Endodermal cell (in vitro differentiated cells): ENCODE data around the gene DOCK4. TPM values are rescaled to one million over a fixed set of nuclear protein-coding genes. Genes with fewer than 3 reads are reported as not detected.

Experiments used
- DNase-seq: peaks from one replicate; pipeline ENCODE4 v3.0.0-alpha.2; 2017
- H3K27ac ChIP-seq: 2 replicates; pipeline ENCODE4 v1.5.1; 2013; ENCODE audit warnings: mild to moderate bottlenecking, low read depth, low read length, moderate library complexity
- H3K27me3 ChIP-seq: 2 replicates; pipeline ENCODE4 v1.6.1; 2013; ENCODE audit warnings: mild to moderate bottlenecking, low read length, moderate library complexity; ENCODE audit not compliant: insufficient read depth, control insufficient read depth, poor library complexity, severe bottlenecking
- H3K36me3 ChIP-seq: 2 replicates; pipeline ENCODE4 v1.7.0; 2013; ENCODE audit warnings: mild to moderate bottlenecking, low read length, moderate library complexity; ENCODE audit not compliant: control insufficient read depth, insufficient read depth
- H3K4me1 ChIP-seq: one replicate; pipeline ENCODE4 v1.7.0; 2013; ENCODE audit warnings: low read length; ENCODE audit not compliant: control insufficient read depth, insufficient read depth
- H3K4me3 ChIP-seq: 2 replicates; pipeline ENCODE4 v1.5.1; 2013; ENCODE audit warnings: mild to moderate bottlenecking, low read length, moderate library complexity
- H3K9ac ChIP-seq: 2 replicates; pipeline ENCODE4 v1.6.1; 2013; ENCODE audit warnings: mild to moderate bottlenecking, low read length, moderate library complexity; ENCODE audit not compliant: poor library complexity, severe bottlenecking; ENCODE audit errors: extremely low read depth
- H3K9me3 ChIP-seq: 2 replicates; pipeline ENCODE4 v1.6.1; 2013; ENCODE audit warnings: mild to moderate bottlenecking, low read length, moderate library complexity; ENCODE audit not compliant: control insufficient read depth
- H3K27ac Mint-ChIP-seq: 2 replicates; pipeline ENCODE4 v1.8.0; 2020; ENCODE audit warnings: mixed read lengths
- H3K27me3 Mint-ChIP-seq: 2 replicates; pipeline ENCODE4 v1.8.0; 2021; ENCODE audit warnings: mild to moderate bottlenecking, mixed read lengths; ENCODE audit not compliant: insufficient read depth
- H3K36me3 Mint-ChIP-seq: 2 replicates; pipeline ENCODE4 v1.8.0; 2020; ENCODE audit warnings: low read depth, mixed read lengths
- H3K4me1 Mint-ChIP-seq: 2 replicates; pipeline ENCODE4 v1.8.0; 2020; ENCODE audit warnings: mixed read lengths
- H3K4me3 Mint-ChIP-seq: 2 replicates; pipeline ENCODE4 v1.8.0; 2020; ENCODE audit warnings: mild to moderate bottlenecking, moderate library complexity, mixed read lengths
- H3K9me3 Mint-ChIP-seq: 2 replicates; pipeline ENCODE4 v1.8.0; 2020; ENCODE audit warnings: mild to moderate bottlenecking, mixed read lengths
- WGBS, 2 experiments: methylation state at CpG; one replicate each; pipeline versions ENCODE4 v1.1.5 to v1.1.7; 2013; ENCODE audit warnings: missing lambda C conversion rate in 2 of 2, mixed read lengths in 1 of 2; ENCODE audit not compliant: insufficient coverage in 1 of 2, insufficient read length in 1 of 2; 5-methylcytosine and 5-hydroxymethylcytosine counted together
- total RNA-seq, 2 donors: library from RNA; stranded (reverse); fragmentation: NEBNext Ultra II Directional in 1 of 2; extraction: Animal tissue kit (Norgen Biotek cat#: 25700) in 1 of 2; gene quantifications; 2 replicates in 1 of 2; 3 replicates in 1 of 2; pipeline ENCODE4 v1.2.1, GENCODE V29; 2021
- TF ChIP-seq, protein P1 (sequence below): fragments of 200-600 bp; sonication (generic); conservative IDR thresholded peaks from 2 replicates; pipeline ENCODE4 v1.5.0; 2021; ENCODE audit warnings: antibody characterized with exemption, mild to moderate bottlenecking

Gene DOCK4
- total RNA-seq, 2 donors from 2014 or later: 11.2 to 15.3 TPM

- Mint-ChIP-seq H3K27ac (no peak overlapping the region), H3K27me3 (no peaks in the 10 kb centered on the region), H3K4me1 (peaks cover 1% of the 10 kb centered on the region), H3K4me3 (no peak overlapping the region), H3K9me3 (no peaks in the 10 kb centered on the region), H3K36me3 (no peaks in the 10 kb centered on the region)
- Histone ChIP-seq H3K27ac (no peak overlapping the region), H3K9ac (no peak overlapping the region), H3K4me3 (no peak overlapping the region), H3K9me3 (no peaks in the 10 kb centered on the region), H3K4me1 (no peaks in the 10 kb centered on the region), H3K27me3 (no peaks in the 10 kb centered on the region), H3K36me3 (no peaks in the 10 kb centered on the region)
- WGBS, 2 experiments: 86% methylated on average over 1 of the region's 1 CpG; no CpG with 5 or more reads in 1 of the 2 experiments
- DNase-seq: no peak
- TF ChIP-seq, protein P1, sequence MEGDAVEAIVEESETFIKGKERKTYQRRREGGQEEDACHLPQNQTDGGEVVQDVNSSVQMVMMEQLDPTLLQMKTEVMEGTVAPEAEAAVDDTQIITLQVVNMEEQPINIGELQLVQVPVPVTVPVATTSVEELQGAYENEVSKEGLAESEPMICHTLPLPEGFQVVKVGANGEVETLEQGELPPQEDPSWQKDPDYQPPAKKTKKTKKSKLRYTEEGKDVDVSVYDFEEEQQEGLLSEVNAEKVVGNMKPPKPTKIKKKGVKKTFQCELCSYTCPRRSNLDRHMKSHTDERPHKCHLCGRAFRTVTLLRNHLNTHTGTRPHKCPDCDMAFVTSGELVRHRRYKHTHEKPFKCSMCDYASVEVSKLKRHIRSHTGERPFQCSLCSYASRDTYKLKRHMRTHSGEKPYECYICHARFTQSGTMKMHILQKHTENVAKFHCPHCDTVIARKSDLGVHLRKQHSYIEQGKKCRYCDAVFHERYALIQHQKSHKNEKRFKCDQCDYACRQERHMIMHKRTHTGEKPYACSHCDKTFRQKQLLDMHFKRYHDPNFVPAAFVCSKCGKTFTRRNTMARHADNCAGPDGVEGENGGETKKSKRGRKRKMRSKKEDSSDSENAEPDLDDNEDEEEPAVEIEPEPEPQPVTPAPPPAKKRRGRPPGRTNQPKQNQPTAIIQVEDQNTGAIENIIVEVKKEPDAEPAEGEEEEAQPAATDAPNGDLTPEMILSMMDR: no peak
These were observed 140.4 kb downstream of the DOCK4 start for GRCh38 chr7:112065758-112066157.

DNA sequence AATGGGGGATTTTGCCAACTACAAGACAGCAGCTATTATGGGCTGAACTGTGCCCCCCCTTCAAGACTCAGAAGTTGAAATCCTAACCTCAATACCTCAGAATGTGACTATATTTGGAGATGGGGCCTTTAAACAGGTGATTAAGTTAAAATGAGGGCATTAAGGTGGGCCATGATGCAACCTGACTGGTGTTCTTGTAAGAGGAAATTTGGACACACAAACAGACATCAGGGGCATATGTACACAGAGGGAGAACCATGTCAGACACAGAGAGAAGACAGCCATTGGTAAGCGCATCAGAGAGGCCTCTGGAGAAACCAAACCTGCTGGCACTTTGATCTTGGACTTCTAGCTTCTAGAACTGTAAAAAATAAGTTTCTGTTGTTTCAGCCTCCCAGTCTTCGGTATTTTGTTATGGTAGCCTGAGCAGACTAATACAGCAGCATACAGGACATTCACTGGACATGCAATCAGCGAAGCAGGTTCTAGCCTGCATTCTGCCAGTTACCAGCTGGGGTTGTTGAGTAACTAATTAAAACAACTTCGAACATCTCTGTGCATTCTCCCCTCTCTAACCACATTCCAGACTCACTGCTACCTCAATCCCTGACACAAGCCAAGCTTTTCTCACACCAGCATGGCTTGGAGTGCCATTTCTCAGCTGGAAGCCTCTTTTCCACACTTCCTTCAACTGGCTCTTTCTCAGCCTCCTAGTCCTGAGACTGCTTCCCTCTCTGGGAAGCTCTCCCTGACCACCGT is 141.4 kb downstream of the DOCK4 start:
- H3K4me1 Mint-ChIP-seq: peaks cover 1% of the 10 kb centered on the region
- H3K9me3 ChIP-seq: no peaks in the 10 kb centered on the region
- H3K36me3 ChIP-seq: no peaks in the 10 kb centered on the region
- H3K9ac ChIP-seq: no peak overlapping the region
- no peak overlapping the region for H3K4me3 Mint-ChIP-seq
- H3K9me3 Mint-ChIP-seq: no peaks in the 10 kb centered on the region
- DNase-seq: no peak
- H3K27ac ChIP-seq: no peak overlapping the region
- 86 to 95% methylated on average over 4 to 5 of the region's 5 CpGs for WGBS, 2 experiments
- H3K27me3 Mint-ChIP-seq: no peaks in the 10 kb centered on the region
- no peak overlapping the region for H3K27ac Mint-ChIP-seq
- TF ChIP-seq, protein P1: no peak
- H3K36me3 Mint-ChIP-seq: no peaks in the 10 kb centered on the region
- H3K27me3 ChIP-seq: no peaks in the 10 kb centered on the region
- H3K4me3 ChIP-seq: no peak overlapping the region
- no peaks in the 10 kb centered on the region for H3K4me1 ChIP-seq

DNA sequence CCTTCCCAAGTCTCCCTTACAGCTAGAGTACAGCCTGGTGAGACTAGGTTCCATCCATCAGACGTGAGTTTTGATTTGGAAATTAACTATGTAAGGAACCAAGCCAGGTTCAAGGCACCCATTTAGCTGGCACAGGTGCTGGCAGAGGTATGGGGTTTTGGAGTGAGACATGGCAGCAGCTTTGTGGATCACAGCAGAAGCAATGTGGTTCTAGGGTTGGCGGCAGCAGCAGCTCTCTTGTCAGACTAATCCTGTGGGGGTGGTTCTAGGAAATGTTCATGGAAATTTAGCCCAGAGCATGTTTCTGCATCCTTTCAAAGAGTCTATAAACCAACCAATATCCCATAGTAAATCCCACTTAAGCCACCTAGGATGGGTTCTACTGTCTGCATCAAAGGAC is 142.2 kb downstream of the DOCK4 start:
- H3K4me1 ChIP-seq: no peaks in the 10 kb centered on the region
- no peaks in the 10 kb centered on the region for H3K27me3 ChIP-seq
- H3K27ac ChIP-seq: no peak overlapping the region
- Mint-ChIP-seq H3K4me1 (peaks cover 1% of the 10 kb centered on the region), H3K27me3 (no peaks in the 10 kb centered on the region), H3K9me3 (no peaks in the 10 kb centered on the region), H3K36me3 (no peaks in the 10 kb centered on the region), H3K27ac (no peak overlapping the region), H3K4me3 (no peak overlapping the region)
- no peaks in the 10 kb centered on the region for H3K36me3 ChIP-seq
- no peak overlapping the region for H3K9ac ChIP-seq
- TF ChIP-seq, protein P1: no peak
- no peaks in the 10 kb centered on the region for H3K9me3 ChIP-seq
- DNase-seq: no peak
- 93% methylated on average over 2 of the region's 2 CpGs; no CpG with 5 or more reads in 1 of the 2 experiments for WGBS, 2 experiments
- H3K4me3 ChIP-seq: no peak overlapping the region
